HepG2 (cell line): Measurements from ENCODE around the gene CCDC85C. TPM values are rescaled to one million over a fixed set of nuclear protein-coding genes. Genes with fewer than 3 reads are reported as not detected.

Experiments
- ARID5B ChIP-seq: IDR thresholded peaks from 2 replicates; pipeline ENCODE4 v1.4.0; 2020; ENCODE audit warnings: mild to moderate bottlenecking, missing genetic modification reagents
- ATRX ChIP-seq: sonication (generic); formaldehyde crosslinking; IDR thresholded peaks from 2 replicates; pipeline ENCODE4 v1.4.0; 2020; ENCODE audit warnings: missing genetic modification reagents, borderline replicate concordance
- KDM1A ChIP-seq: IDR thresholded peaks from 2 replicates; pipeline ENCODE4 v1.6.1; 2016; ENCODE audit warnings: missing compliant biosample characterization
- KLF16 ChIP-seq, 2 experiments: sonication (generic) in 1 of 2; formaldehyde crosslinking in 1 of 2; IDR thresholded peaks; 2 replicates each; pipeline versions ENCODE4 v1.6.1 to v1.8.0; 2016 to 2023; ENCODE audit warnings: missing genetic modification reagents in 2 of 2, missing compliant biosample characterization in 1 of 2
- MAFG ChIP-seq: sonication (generic); formaldehyde crosslinking; IDR thresholded peaks from 2 replicates; pipeline ENCODE4 v1.5.1; 2020; ENCODE audit warnings: mild to moderate bottlenecking, missing genetic modification reagents
- MXD4 ChIP-seq: IDR thresholded peaks from 2 replicates; pipeline ENCODE4 v1.6.1; 2016; ENCODE audit warnings: mild to moderate bottlenecking, missing biosample characterization, missing genetic modification reagents
- RORA ChIP-seq: sonication (generic); formaldehyde crosslinking; IDR thresholded peaks from 2 replicates; pipeline ENCODE4 v1.5.0; 2020; ENCODE audit warnings: mild to moderate bottlenecking, missing genetic modification reagents, moderate library complexity
- SIX4 ChIP-seq: sonication (generic); formaldehyde crosslinking; IDR thresholded peaks from 2 replicates; pipeline ENCODE4 v1.4.0; 2020; ENCODE audit warnings: missing genetic modification reagents
- SOX13 ChIP-seq, 3 experiments: fragments of 450-650 bp in 1 of 3; sonication (generic) in 1 of 3; formaldehyde crosslinking in 1 of 3; IDR thresholded peaks in 2 of 3; conservative IDR thresholded peaks in 1 of 3; 2 replicates each; pipeline versions ENCODE4 v1.5.0 to v1.6.1; 2016 to 2020; ENCODE audit warnings: antibody characterized with exemption in 1 of 3, mild to moderate bottlenecking in 1 of 3, missing compliant biosample characterization in 1 of 3, missing genetic modification reagents in 1 of 3, moderate library complexity in 1 of 3
- THYN1 ChIP-seq: sonication (generic); formaldehyde crosslinking; IDR thresholded peaks from 2 replicates; pipeline ENCODE4 v1.8.1; 2023; ENCODE audit warnings: low read depth, mild to moderate bottlenecking, moderate library complexity, missing genetic modification reagents, borderline replicate concordance
- ZNF567 ChIP-seq: sonication (generic); formaldehyde crosslinking; IDR thresholded peaks from 2 replicates; pipeline ENCODE4 v1.8.1; 2023; ENCODE audit warnings: mild to moderate bottlenecking, missing genetic modification reagents, borderline replicate concordance
- ZNF670 ChIP-seq: sonication (generic); formaldehyde crosslinking; IDR thresholded peaks from 2 replicates; pipeline ENCODE4 v1.8.0; 2022; ENCODE audit warnings: mild to moderate bottlenecking, missing genetic modification reagents, borderline replicate concordance
- ZNF792 ChIP-seq: IDR thresholded peaks from 2 replicates; pipeline ENCODE4 v1.6.1; 2016
- ZSCAN25 ChIP-seq: sonication (generic); formaldehyde crosslinking; IDR thresholded peaks from 2 replicates; pipeline ENCODE4 v1.8.0; 2022; ENCODE audit warnings: mild to moderate bottlenecking, missing genetic modification reagents
- ZSCAN31 ChIP-seq: sonication (generic); formaldehyde crosslinking; IDR thresholded peaks from 2 replicates; pipeline ENCODE4 v1.5.0; 2020; ENCODE audit warnings: low read depth, mild to moderate bottlenecking, missing genetic modification reagents
- polyA plus RNA-seq, 8 experiments: library from polyadenylated mRNA; depleted of rRNA in 3 of 8; stranded (reverse) in 7 of 8; unstranded in 1 of 8; fragments of >200 nt; fragmentation: Illumina TruSeq in 4 of 8; extraction: Trizol in 4 of 8; gene quantifications; 2 replicates each; pipeline versions ENCODE4 v1.2.1 to v1.2.3, GENCODE V29; 2011 to 2016; ENCODE audit warnings: low read depth in 4 of 8, missing spikeins in 1 of 8, mixed read lengths in 1 of 8; ENCODE audit not compliant: insufficient read depth in 1 of 8
- total RNA-seq, 5 experiments: library from RNA; depleted of rRNA; stranded (reverse); fragments of >200 nt; fragmentation: Illumina TruSeq; extraction: Trizol; gene quantifications; 2 replicates each; pipeline ENCODE4 v1.2.3, GENCODE V29; 2016; ENCODE audit warnings: low read depth in 1 of 5
- TF ChIP-seq, protein P1 (sequence below): sonication (generic); formaldehyde crosslinking; IDR thresholded peaks from 2 replicates; pipeline ENCODE4 v1.5.0; 2020; ENCODE audit warnings: mild to moderate bottlenecking, missing genetic modification reagents, borderline replicate concordance
- TF ChIP-seq, protein P2 (sequence below): sonication (generic); formaldehyde crosslinking; IDR thresholded peaks from 2 replicates; pipeline ENCODE4 v1.4.0; 2020; ENCODE audit warnings: missing genetic modification reagents

CCDC85C gene
- total and polyA plus RNA-seq, 2 of the 13 experiments (the other 11 are each of a cell fraction or from before 2014, with no cell fraction given) = 18.8 to 43.8 TPM

DNA sequence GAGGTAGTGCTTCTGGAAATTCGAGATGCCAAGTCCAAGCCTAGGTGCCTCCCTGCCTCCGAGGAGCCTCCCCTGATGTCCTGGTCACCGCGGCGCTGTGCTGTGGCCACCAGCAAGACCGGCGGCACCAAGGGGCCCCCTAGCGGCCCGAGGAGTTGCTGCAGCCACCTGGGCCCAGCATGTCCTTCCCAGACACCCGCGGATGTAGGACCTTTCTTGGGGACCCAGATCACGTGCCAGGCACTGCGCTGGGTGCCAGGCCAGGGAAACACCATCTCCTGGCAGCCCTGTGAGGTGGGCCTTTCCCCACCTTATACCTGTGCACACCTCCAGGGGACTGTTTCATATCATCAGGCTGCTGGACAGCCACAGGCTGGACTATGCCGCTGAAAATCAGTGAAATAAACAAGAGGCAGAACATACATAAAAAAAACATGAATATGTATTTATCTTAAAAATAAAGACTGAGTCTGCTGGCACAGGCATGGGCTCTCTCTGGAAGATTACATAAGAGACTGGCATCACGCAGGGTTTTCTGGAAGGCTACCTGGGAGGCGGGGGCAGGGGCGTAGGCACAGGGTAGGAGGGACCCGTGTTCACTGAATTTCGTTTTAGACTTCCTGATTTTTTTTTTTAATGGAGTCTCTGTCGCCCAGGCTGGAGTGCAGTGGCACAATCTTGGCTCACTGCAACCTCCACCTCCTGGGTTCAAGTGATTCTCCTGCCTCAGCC is 25.0 kb upstream of the CCDC85C start (continued):
- TF ChIP-seq ARID5B (CRISPR knock-in tag) (peak; percentile 29; the same call in 1 of the 2 replicates), THYN1 (CRISPR knock-in tag) (no peak), ZSCAN31 (CRISPR knock-in tag) (no peak), SOX13 (IDR thresholded peaks at IDR 0.05) (no peak), SOX13 (CRISPR knock-in tag; conservative IDR thresholded peaks at IDR 0.05 in 1 of 2, IDR thresholded peaks at IDR 0.05 in 1 of 2) (peak in 1 of 2 experiments; percentile 10; a peak in 1 of 4 replicates), MAFG (no peak), ATRX (no peak), RORA (CRISPR knock-in tag) (no peak), ZNF792 (CRISPR knock-in tag) (0 out of 2 replicates have a peak, but pooled peaks have one; percentile 23), KLF16 (CRISPR knock-in tag; IDR thresholded peaks at IDR 0.05) (0 out of 4 replicates have a peak, but pooled peaks of 1 of the 2 experiments have one; percentile 23), ZNF567 (CRISPR knock-in tag) (no peak), ZNF670 (CRISPR knock-in tag) (no peak), ZSCAN25 (no peak), MXD4 (CRISPR knock-in tag) (0 out of 2 replicates have a peak, but pooled peaks have one; percentile 41), SIX4 (CRISPR knock-in tag) (no peak), KDM1A (no peak)
- TF ChIP-seq, protein P1, sequence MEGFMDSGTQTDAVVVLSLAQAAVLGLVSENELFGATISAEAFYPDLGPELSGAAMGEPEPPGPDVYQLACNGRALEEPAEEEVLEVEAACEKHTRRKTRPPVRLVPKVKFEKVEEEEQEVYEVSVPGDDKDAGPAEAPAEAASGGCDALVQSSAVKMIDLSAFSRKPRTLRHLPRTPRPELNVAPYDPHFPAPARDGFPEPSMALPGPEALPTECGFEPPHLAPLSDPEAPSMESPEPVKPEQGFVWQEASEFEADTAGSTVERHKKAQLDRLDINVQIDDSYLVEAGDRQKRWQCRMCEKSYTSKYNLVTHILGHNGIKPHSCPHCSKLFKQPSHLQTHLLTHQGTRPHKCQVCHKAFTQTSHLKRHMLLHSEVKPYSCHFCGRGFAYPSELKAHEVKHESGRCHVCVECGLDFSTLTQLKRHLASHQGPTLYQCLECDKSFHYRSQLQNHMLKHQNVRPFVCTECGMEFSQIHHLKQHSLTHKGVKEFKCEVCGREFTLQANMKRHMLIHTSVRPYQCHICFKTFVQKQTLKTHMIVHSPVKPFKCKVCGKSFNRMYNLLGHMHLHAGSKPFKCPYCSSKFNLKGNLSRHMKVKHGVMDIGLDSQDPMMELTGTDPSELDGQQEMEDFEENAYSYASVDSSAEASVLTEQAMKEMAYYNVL (CRISPR knock-in tag) = no peak
- TF ChIP-seq, protein P2, sequence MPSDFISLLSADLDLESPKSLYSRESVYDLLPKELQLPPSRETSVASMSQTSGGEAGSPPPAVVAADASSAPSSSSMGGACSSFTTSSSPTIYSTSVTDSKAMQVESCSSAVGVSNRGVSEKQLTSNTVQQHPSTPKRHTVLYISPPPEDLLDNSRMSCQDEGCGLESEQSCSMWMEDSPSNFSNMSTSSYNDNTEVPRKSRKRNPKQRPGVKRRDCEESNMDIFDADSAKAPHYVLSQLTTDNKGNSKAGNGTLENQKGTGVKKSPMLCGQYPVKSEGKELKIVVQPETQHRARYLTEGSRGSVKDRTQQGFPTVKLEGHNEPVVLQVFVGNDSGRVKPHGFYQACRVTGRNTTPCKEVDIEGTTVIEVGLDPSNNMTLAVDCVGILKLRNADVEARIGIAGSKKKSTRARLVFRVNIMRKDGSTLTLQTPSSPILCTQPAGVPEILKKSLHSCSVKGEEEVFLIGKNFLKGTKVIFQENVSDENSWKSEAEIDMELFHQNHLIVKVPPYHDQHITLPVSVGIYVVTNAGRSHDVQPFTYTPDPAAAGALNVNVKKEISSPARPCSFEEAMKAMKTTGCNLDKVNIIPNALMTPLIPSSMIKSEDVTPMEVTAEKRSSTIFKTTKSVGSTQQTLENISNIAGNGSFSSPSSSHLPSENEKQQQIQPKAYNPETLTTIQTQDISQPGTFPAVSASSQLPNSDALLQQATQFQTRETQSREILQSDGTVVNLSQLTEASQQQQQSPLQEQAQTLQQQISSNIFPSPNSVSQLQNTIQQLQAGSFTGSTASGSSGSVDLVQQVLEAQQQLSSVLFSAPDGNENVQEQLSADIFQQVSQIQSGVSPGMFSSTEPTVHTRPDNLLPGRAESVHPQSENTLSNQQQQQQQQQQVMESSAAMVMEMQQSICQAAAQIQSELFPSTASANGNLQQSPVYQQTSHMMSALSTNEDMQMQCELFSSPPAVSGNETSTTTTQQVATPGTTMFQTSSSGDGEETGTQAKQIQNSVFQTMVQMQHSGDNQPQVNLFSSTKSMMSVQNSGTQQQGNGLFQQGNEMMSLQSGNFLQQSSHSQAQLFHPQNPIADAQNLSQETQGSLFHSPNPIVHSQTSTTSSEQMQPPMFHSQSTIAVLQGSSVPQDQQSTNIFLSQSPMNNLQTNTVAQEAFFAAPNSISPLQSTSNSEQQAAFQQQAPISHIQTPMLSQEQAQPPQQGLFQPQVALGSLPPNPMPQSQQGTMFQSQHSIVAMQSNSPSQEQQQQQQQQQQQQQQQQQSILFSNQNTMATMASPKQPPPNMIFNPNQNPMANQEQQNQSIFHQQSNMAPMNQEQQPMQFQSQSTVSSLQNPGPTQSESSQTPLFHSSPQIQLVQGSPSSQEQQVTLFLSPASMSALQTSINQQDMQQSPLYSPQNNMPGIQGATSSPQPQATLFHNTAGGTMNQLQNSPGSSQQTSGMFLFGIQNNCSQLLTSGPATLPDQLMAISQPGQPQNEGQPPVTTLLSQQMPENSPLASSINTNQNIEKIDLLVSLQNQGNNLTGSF (CRISPR knock-in tag) = no peak
